Effector memory CD8-positive, alpha-beta T cell (primary cell): ENCODE results near the gene WSCD2.

Source experiments
- ATAC-seq: fragments of 150-1000 bp; cut with Tn5 transposase; replicated peaks from 2 replicates; pipeline ENCODE4 v1.10.0; 2021; ENCODE audit warnings: mild to moderate bottlenecking, moderate library complexity
- DNase-seq, 3 experiments: peaks; one replicate each; pipeline ENCODE4 v3.0.0; 2021
- H3K27ac Mint-ChIP-seq, 2 donors: one replicate each; pipeline ENCODE4 v1.8.0; 2022; ENCODE audit warnings: mild to moderate bottlenecking in 2 of 2, mixed read lengths in 2 of 2, moderate library complexity in 2 of 2
- H3K27me3 Mint-ChIP-seq, 2 donors: one replicate each; pipeline ENCODE4 v1.8.0; 2022; ENCODE audit warnings: mixed read lengths in 2 of 2
- H3K36me3 Mint-ChIP-seq: one replicate; pipeline ENCODE4 v1.8.0; 2022; ENCODE audit warnings: mild to moderate bottlenecking, moderate library complexity, mixed read lengths; ENCODE audit not compliant: insufficient read depth
- H3K4me1 Mint-ChIP-seq, 2 donors: one replicate each; pipeline ENCODE4 v1.8.0; 2022; ENCODE audit warnings: low read depth in 2 of 2, mixed read lengths in 2 of 2
- H3K4me3 Mint-ChIP-seq, 2 donors: one replicate each; pipeline ENCODE4 v1.8.0; 2022; ENCODE audit warnings: mild to moderate bottlenecking in 2 of 2, mixed read lengths in 2 of 2, moderate library complexity in 2 of 2
- H3K9me3 Mint-ChIP-seq, 2 donors: one replicate each; pipeline ENCODE4 v1.8.0; 2022; ENCODE audit warnings: mixed read lengths in 2 of 2
- total RNA-seq, 9 experiments: gene quantifications; one replicate each; lab custom pipeline; 2026; lab: John Stamatoyannopoulos, UW

Gene WSCD2
- 0 to 0.67 (median 0) reads per million in 9 experiments for total RNA-seq

GRCh38 chr12:108129017-108129812 lies at the start of gene WSCD2:
TSS of gene WSCD2 (plus strand) at chr12:108129288. CDS start at chr12:108195833, 66,545 bp downstream.
- Mint-ChIP-seq H3K27me3 (peaks cover 60 to 74% of the 10 kb centered on the region in 2 donors), H3K4me3 (peak within 1 kb of the TSS; percentile 43 to 51), H3K27ac (no peak within 1 kb of the TSS), H3K9me3 (no peaks in the 10 kb centered on the region), H3K36me3 (no peaks in the 10 kb centered on the region), H3K4me1 (peaks cover 0 to 2% of the 10 kb centered on the region in 2 donors)
- DNase-seq, result no peak
- peak; percentile 60 for ATAC-seq

GRCh38 chr12:108079721-108080120 lies 49.4 kb upstream of the WSCD2 start:
- H3K9me3 Mint-ChIP-seq, result peaks cover 0 to 6% of the 10 kb centered on the region in 2 donors
- ATAC-seq, result no peak
- H3K36me3 Mint-ChIP-seq, result peaks cover 3% of the 10 kb centered on the region
- no peak for DNase-seq
- no peak overlapping the region for H3K27ac Mint-ChIP-seq
- H3K27me3 Mint-ChIP-seq, result peaks cover 33 to 67% of the 10 kb centered on the region in 2 donors
- no peaks in the 10 kb centered on the region for H3K4me1 Mint-ChIP-seq
- no peak overlapping the region for H3K4me3 Mint-ChIP-seq

- peaks cover 33 to 65% of the 10 kb centered on the region in 2 donors for H3K27me3 Mint-ChIP-seq
- ATAC-seq (no peak), DNase-seq (no peak)
- H3K9me3 Mint-ChIP-seq, result peaks cover 0 to 6% of the 10 kb centered on the region in 2 donors
- no peak overlapping the region for H3K4me3 Mint-ChIP-seq
- H3K4me1 Mint-ChIP-seq, result no peaks in the 10 kb centered on the region
- no peak overlapping the region for H3K27ac Mint-ChIP-seq
- H3K36me3 Mint-ChIP-seq, result peaks cover 3% of the 10 kb centered on the region
Observed at GRCh38 chr12:108080363-108080762, 48.7 kb upstream of the WSCD2 start.

- no peak for DNase-seq
- Mint-ChIP-seq H3K4me1 (no peaks in the 10 kb centered on the region), H3K4me3 (no peak overlapping the region), H3K27ac (no peak overlapping the region), H3K9me3 (peaks cover 0 to 14% of the 10 kb centered on the region in 2 donors), H3K36me3 (peaks cover 2% of the 10 kb centered on the region), H3K27me3 (peaks cover 23 to 45% of the 10 kb centered on the region in 2 donors)
- ATAC-seq, result no peak
Observed at GRCh38 chr12:108082485-108082884, 46.6 kb upstream of the WSCD2 start.

GRCh38 chr12:108087900-108088299 lies 41.2 kb upstream of the WSCD2 start:
- no peak overlapping the region for H3K4me3 Mint-ChIP-seq
- peaks cover 25 to 51% of the 10 kb centered on the region in 2 donors for H3K27me3 Mint-ChIP-seq
- ATAC-seq (no peak), DNase-seq (no peak)
- H3K4me1 Mint-ChIP-seq, result no peaks in the 10 kb centered on the region
- no peak overlapping the region for H3K27ac Mint-ChIP-seq
- H3K36me3 Mint-ChIP-seq, result no peaks in the 10 kb centered on the region
- H3K9me3 Mint-ChIP-seq, result peaks cover 2 to 33% of the 10 kb centered on the region in 2 donors

GRCh38 chr12:108090107-108090899 lies 38.8 kb upstream of the WSCD2 start:
- H3K4me1 Mint-ChIP-seq, result no peaks in the 10 kb centered on the region
- no peak overlapping the region for H3K4me3 Mint-ChIP-seq
- H3K27ac Mint-ChIP-seq, result no peak overlapping the region
- ATAC-seq, result no peak
- peaks cover 34 to 53% of the 10 kb centered on the region in 2 donors for H3K27me3 Mint-ChIP-seq
- no peaks in the 10 kb centered on the region for H3K36me3 Mint-ChIP-seq
- DNase-seq, result no peak
- peaks cover 2 to 26% of the 10 kb centered on the region in 2 donors for H3K9me3 Mint-ChIP-seq

- ATAC-seq (no peak), DNase-seq (no peak)
- H3K36me3 Mint-ChIP-seq, result no peaks in the 10 kb centered on the region
- peaks cover 2 to 26% of the 10 kb centered on the region in 2 donors for H3K9me3 Mint-ChIP-seq
- no peak overlapping the region for H3K27ac Mint-ChIP-seq
- H3K4me3 Mint-ChIP-seq, result no peak overlapping the region
- peaks cover 34 to 54% of the 10 kb centered on the region in 2 donors for H3K27me3 Mint-ChIP-seq
- H3K4me1 Mint-ChIP-seq, result no peaks in the 10 kb centered on the region
Observed at GRCh38 chr12:108090932-108091678, 38.0 kb upstream of the WSCD2 start.

- DNase-seq (no peak), ATAC-seq (no peak)
- Mint-ChIP-seq H3K9me3 (peaks cover 2 to 26% of the 10 kb centered on the region in 2 donors), H3K27ac (no peak overlapping the region), H3K27me3 (peaks cover 34 to 54% of the 10 kb centered on the region in 2 donors), H3K4me3 (no peak overlapping the region), H3K36me3 (no peaks in the 10 kb centered on the region), H3K4me1 (no peaks in the 10 kb centered on the region)
Observed at GRCh38 chr12:108091679-108092051, 37.4 kb upstream of the WSCD2 start.

GRCh38 chr12:108093209-108093608 lies 35.9 kb upstream of the WSCD2 start:
- Mint-ChIP-seq H3K4me1 (no peaks in the 10 kb centered on the region), H3K27ac (no peak overlapping the region), H3K4me3 (no peak overlapping the region), H3K9me3 (peaks cover 2 to 12% of the 10 kb centered on the region in 2 donors), H3K27me3 (peaks cover 34 to 60% of the 10 kb centered on the region in 2 donors), H3K36me3 (no peaks in the 10 kb centered on the region)
- DNase-seq, result no peak
- no peak for ATAC-seq

GRCh38 chr12:108094056-108094649 lies 34.9 kb upstream of the WSCD2 start:
- Mint-ChIP-seq H3K9me3 (peaks cover 2 to 6% of the 10 kb centered on the region in 2 donors), H3K36me3 (no peaks in the 10 kb centered on the region), H3K27me3 (peaks cover 34 to 64% of the 10 kb centered on the region in 2 donors), H3K27ac (no peak overlapping the region), H3K4me3 (no peak overlapping the region), H3K4me1 (no peaks in the 10 kb centered on the region)
- ATAC-seq, result no peak
- DNase-seq, result no peak

GRCh38 chr12:108097160-108097911 lies 31.8 kb upstream of the WSCD2 start:
- DNase-seq, result no peak
- Mint-ChIP-seq H3K27ac (no peak overlapping the region), H3K4me3 (no peak overlapping the region), H3K9me3 (no peaks in the 10 kb centered on the region), H3K27me3 (peaks cover 24 to 38% of the 10 kb centered on the region in 2 donors), H3K4me1 (no peaks in the 10 kb centered on the region), H3K36me3 (no peaks in the 10 kb centered on the region)
- no peak for ATAC-seq

- Mint-ChIP-seq H3K36me3 (no peaks in the 10 kb centered on the region), H3K4me3 (no peak overlapping the region), H3K9me3 (no peaks in the 10 kb centered on the region), H3K27ac (no peak overlapping the region), H3K27me3 (peaks cover 23 to 31% of the 10 kb centered on the region in 2 donors), H3K4me1 (no peaks in the 10 kb centered on the region)
- DNase-seq, result no peak
- no peak for ATAC-seq
Observed at GRCh38 chr12:108098374-108098773, 30.7 kb upstream of the WSCD2 start.
